ENCODE results near the gene PADI2.

DNA sequence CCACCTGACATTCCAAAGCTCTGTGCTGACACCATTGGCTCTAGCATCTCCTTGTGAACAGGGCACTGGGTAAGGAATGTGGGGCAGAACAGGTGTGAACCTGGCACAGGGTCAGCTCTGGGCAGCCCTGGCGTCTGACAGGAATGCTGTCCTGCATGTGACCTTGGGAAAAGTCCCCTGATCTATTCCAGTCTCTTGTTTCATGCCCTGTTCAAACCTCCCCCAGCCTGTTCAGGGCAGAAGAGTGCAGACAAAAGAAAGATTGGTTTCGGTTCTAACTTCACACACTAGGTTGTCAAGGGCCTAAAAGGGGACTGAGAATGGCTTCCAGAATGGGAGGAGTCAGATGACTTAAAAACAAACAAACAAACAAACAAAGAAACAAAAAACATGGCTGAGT is 37.8 kb downstream of the PADI2 start:
- TF ChIP-seq, protein P1, sequence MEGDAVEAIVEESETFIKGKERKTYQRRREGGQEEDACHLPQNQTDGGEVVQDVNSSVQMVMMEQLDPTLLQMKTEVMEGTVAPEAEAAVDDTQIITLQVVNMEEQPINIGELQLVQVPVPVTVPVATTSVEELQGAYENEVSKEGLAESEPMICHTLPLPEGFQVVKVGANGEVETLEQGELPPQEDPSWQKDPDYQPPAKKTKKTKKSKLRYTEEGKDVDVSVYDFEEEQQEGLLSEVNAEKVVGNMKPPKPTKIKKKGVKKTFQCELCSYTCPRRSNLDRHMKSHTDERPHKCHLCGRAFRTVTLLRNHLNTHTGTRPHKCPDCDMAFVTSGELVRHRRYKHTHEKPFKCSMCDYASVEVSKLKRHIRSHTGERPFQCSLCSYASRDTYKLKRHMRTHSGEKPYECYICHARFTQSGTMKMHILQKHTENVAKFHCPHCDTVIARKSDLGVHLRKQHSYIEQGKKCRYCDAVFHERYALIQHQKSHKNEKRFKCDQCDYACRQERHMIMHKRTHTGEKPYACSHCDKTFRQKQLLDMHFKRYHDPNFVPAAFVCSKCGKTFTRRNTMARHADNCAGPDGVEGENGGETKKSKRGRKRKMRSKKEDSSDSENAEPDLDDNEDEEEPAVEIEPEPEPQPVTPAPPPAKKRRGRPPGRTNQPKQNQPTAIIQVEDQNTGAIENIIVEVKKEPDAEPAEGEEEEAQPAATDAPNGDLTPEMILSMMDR (IDR thresholded peaks at IDR 0.05; ENCODE audit: low read depth, low read length, missing input control), result no peak
- TF ChIP-seq SP1 (IDR thresholded peaks at IDR 0.05), result no peak
- TF ChIP-seq TAF1 (conservative IDR thresholded peaks at IDR 0.05), result no peak
- TF ChIP-seq GABPA (IDR thresholded peaks at IDR 0.05 in 1 of 2, conservative IDR thresholded peaks at IDR 0.05 in 1 of 2), result no peak
- TF ChIP-seq, protein P2, sequence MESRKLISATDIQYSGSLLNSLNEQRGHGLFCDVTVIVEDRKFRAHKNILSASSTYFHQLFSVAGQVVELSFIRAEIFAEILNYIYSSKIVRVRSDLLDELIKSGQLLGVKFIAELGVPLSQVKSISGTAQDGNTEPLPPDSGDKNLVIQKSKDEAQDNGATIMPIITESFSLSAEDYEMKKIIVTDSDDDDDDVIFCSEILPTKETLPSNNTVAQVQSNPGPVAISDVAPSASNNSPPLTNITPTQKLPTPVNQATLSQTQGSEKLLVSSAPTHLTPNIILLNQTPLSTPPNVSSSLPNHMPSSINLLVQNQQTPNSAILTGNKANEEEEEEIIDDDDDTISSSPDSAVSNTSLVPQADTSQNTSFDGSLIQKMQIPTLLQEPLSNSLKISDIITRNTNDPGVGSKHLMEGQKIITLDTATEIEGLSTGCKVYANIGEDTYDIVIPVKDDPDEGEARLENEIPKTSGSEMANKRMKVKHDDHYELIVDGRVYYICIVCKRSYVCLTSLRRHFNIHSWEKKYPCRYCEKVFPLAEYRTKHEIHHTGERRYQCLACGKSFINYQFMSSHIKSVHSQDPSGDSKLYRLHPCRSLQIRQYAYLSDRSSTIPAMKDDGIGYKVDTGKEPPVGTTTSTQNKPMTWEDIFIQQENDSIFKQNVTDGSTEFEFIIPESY (IDR thresholded peaks at IDR 0.05), result no peak

Measured in liver (tissue), 3 donors.